Psoas muscle (tissue), 8 donors: ENCODE data around the gene SLC6A8. TPM values are rescaled to one million over a fixed set of nuclear protein-coding genes. Genes with fewer than 3 reads are reported as not detected.
"Not testable (repeated sequence)": the region's sequence is repeated elsewhere in the genome, so short reads cannot be mapped to it uniquely, and the experiment has no call there.

ENCODE experiments used
- ATAC-seq, 4 donors: fragments of 200-7000 bp; cut with Tn5 transposase; one replicate each; pipeline ENCODE4 v1.9.1; 2020; ENCODE audit warnings: moderate library complexity in 3 of 4, mild to moderate bottlenecking in 2 of 4
- DNase-seq, 2 donors: peaks; one replicate each; pipeline ENCODE4 v3.0.0-alpha.2; 2020
- H3K27ac ChIP-seq: fragments of 200-600 bp; one replicate; pipeline ENCODE4 v1.8.0; 2022
- H3K27me3 ChIP-seq, 3 donors: fragments of 200-600 bp in 1 of 3; one replicate each; pipeline versions ENCODE4 v1.6.1 to v1.8.0; 2013 to 2022; ENCODE audit warnings: low read length in 2 of 3, mild to moderate bottlenecking in 2 of 3, moderate library complexity in 1 of 3; ENCODE audit not compliant: insufficient read depth in 3 of 3
- H3K36me3 ChIP-seq, 2 donors: fragments of 200-600 bp in 1 of 2; one replicate each; pipeline versions ENCODE4 v1.6.1 to v1.8.0; 2013 to 2022; ENCODE audit warnings: low read depth in 1 of 2, mild to moderate bottlenecking in 1 of 2, moderate library complexity in 1 of 2; ENCODE audit not compliant: insufficient read depth in 1 of 2
- H3K4me1 ChIP-seq: fragments of 200-600 bp; one replicate; pipeline ENCODE4 v1.8.0; 2022
- H3K4me3 ChIP-seq: fragments of 200-600 bp; one replicate; pipeline ENCODE4 v1.8.0; 2022; ENCODE audit warnings: mild to moderate bottlenecking
- H3K9me3 ChIP-seq: fragments of 200-600 bp; one replicate; pipeline ENCODE4 v1.8.0; 2022
- WGBS, 3 donors: extraction: QIAGEN DNeasy Blood & Tissue Kit; methylation state at CpG; one replicate each; pipeline versions ENCODE4 v1.1.6 to v1.1.7; 2013; 5-methylcytosine and 5-hydroxymethylcytosine counted together
- intact Hi-C, 2 donors: fragments of 100-400 bp; cut with DNase I; formaldehyde crosslinking; loops; one replicate each; pipeline versions ENCODE4 v1.11.0 to v1.14.2; 2022
- polyA plus RNA-seq, 3 donors: library from polyadenylated mRNA; stranded (reverse); fragments of 200-250 nt; gene quantifications; one replicate each; pipeline ENCODE4 v1.2.3, GENCODE V29; 2013
- total RNA-seq, 4 donors: library from RNA; stranded (reverse); fragmentation: NEBNext Ultra II Directional in 2 of 4; extraction: Animal tissue kit (Norgen Biotek cat#: 25700) in 2 of 4; gene quantifications; one replicate each; pipeline versions ENCODE4 v1.2.1 to v1.2.4, GENCODE V29; 2021 to 2023
- TF ChIP-seq, protein P1 (sequence below): fragments of 200-600 bp; IDR thresholded peaks from one replicate; pipeline ENCODE4 v1.8.0; 2022; ENCODE audit warnings: antibody characterized with exemption
- donor health status: healthy with polysubstance abuse.
- donor health status: DM: no; HTN: no; CAD: no; lungs with moderate emphysema.
- donor health status: Bipolar disorder and iron deficiency.
- donor health status: healthy.
- donor health status: DM: yes; HTN: yes; CAD: no.
- donor health status: DM: no; HTN: no; CAD: no.
- donor health status: DM: no; HTN: no; CAD: no.
- donor health status: DM: yes; HTN: yes; CAD: no.

Gene SLC6A8
- total and polyA plus RNA-seq, 7 donors = 82.2 to 256 (median 104) TPM

DNA sequence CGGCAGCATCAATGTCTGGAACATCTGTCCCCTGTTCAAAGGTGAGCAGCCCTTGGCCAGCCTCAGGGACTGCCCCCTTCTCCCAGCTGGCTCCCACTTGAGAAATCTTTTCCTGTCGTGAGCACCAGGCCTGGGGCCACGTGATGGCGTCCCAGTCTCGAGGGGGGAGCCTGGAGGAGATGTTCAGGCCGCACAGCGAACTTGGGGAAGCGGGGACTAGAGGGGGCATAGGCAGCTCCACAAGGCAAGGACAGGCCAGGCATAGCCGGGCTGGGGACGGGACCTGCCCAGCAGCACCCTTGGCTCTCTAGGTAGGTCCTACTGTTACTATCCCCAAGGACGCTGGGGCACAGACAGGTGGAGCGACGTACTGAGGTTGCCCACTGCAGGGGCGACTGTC lies 2.7 kb downstream of the SLC6A8 start:
- no peak for ATAC-seq
- WGBS, 3 donors = 54 to 81% (median 73%) methylated on average over 11 to 14 of the region's 14 CpGs
- H3K36me3 ChIP-seq = peaks cover 0 to 10% of the 10 kb centered on the region in 2 donors
- H3K4me1 ChIP-seq = no peaks in the 10 kb centered on the region
- TF ChIP-seq, protein P1, sequence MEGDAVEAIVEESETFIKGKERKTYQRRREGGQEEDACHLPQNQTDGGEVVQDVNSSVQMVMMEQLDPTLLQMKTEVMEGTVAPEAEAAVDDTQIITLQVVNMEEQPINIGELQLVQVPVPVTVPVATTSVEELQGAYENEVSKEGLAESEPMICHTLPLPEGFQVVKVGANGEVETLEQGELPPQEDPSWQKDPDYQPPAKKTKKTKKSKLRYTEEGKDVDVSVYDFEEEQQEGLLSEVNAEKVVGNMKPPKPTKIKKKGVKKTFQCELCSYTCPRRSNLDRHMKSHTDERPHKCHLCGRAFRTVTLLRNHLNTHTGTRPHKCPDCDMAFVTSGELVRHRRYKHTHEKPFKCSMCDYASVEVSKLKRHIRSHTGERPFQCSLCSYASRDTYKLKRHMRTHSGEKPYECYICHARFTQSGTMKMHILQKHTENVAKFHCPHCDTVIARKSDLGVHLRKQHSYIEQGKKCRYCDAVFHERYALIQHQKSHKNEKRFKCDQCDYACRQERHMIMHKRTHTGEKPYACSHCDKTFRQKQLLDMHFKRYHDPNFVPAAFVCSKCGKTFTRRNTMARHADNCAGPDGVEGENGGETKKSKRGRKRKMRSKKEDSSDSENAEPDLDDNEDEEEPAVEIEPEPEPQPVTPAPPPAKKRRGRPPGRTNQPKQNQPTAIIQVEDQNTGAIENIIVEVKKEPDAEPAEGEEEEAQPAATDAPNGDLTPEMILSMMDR = no peak
- peak overlapping the region; percentile 42 for H3K27ac ChIP-seq
- peak overlapping the region; percentile 68 for H3K4me3 ChIP-seq
- H3K9me3 ChIP-seq = no peaks in the 10 kb centered on the region
- DNase-seq = peak in 1 of 2 donors; percentile 48
- H3K27me3 ChIP-seq = peaks cover 0 to 2% (median 0%) of the 10 kb centered on the region in 3 donors
- intact Hi-C loops = no loop called here

DNA sequence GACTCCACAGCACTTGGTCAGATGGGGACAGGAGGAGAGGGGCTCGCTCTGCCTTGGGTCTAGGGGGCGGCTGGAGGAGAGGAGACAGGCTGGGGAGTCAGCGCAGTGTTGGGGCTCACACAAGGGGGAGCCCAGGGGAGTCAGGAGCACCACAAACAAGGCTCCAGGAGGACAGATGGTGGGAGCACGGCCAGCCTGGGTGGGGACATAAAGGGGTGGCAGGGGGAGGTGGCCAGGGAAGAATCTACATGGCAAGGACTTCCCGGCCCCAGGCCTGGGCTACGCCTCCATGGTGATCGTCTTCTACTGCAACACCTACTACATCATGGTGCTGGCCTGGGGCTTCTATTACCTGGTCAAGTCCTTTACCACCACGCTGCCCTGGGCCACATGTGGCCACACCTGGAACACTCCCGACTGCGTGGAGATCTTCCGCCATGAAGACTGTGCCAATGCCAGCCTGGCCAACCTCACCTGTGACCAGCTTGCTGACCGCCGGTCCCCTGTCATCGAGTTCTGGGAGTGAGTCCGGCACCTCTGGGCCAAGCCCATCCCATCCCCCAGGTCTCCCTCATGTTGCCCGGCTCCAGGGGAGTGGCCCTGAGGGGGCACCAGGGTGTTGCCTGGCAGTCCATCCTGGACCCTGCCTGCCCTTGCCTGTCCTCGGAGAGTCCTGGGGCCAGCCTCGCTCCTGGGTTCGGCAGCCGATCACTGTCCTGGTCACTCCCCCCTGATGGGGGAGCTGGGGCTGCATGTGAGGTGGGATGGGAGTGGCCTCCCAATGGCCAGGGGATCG lies 3.5 kb downstream of the SLC6A8 start:
- 57 to 78% (median 77%) methylated on average over 12 to 21 of the region's 21 CpGs for WGBS, 3 donors
- ATAC-seq, H3K9me3 ChIP-seq, intact Hi-C loops, H3K4me1 ChIP-seq, H3K27me3 ChIP-seq, H3K27ac ChIP-seq: not testable (repeated sequence)
- H3K36me3 ChIP-seq = peaks cover 0 to 10% of the 10 kb centered on the region in 2 donors
- peak overlapping the region; percentile 25 for H3K4me3 ChIP-seq
- peak in 1 of 2 donors; percentile 50 for DNase-seq

- Histone ChIP-seq H3K4me3 (no peak overlapping the region), H3K36me3 (peaks cover 2 to 10% of the 10 kb centered on the region in 2 donors), H3K4me1 (peaks cover 4% of the 10 kb centered on the region), H3K27me3 (peaks cover 0 to 2% (median 0%) of the 10 kb centered on the region in 3 donors), H3K27ac (peak overlapping the region; percentile 30), H3K9me3 (no peaks in the 10 kb centered on the region)
- no peak for ATAC-seq
- WGBS, 3 donors = 39 to 60% methylated on average over 4 of the region's 4 CpGs; no CpG with 5 or more reads in 1 of the 3 donors
- intact Hi-C loops = no loop called here
- peak in 1 of 2 donors; percentile 40 for DNase-seq
- TF ChIP-seq, protein P1 = no peak
Measured at GRCh38 chrX:153692003-153692402, 4.3 kb downstream of the SLC6A8 start.

- TF ChIP-seq, protein P1 = no peak
- Histone ChIP-seq H3K27me3 (peaks cover 0 to 2% (median 0%) of the 10 kb centered on the region in 3 donors), H3K9me3 (no peaks in the 10 kb centered on the region), H3K4me3 (no peak overlapping the region), H3K4me1 (peaks cover 4% of the 10 kb centered on the region), H3K27ac (peak overlapping the region; percentile 30), H3K36me3 (peaks cover 2 to 10% of the 10 kb centered on the region in 2 donors)
- ATAC-seq (no peak), DNase-seq (peak in 1 of 2 donors; percentile 55)
- WGBS, 3 donors = 41 to 66% (median 61%) methylated on average over 9 to 24 of the region's 24 CpGs
- intact Hi-C loops = no loop called here
Measured at GRCh38 chrX:153692611-153693156, 5.0 kb downstream of the SLC6A8 start.
